Measurements from ENCODE around the gene KCNA5.

Gene KCNA5

DNA sequence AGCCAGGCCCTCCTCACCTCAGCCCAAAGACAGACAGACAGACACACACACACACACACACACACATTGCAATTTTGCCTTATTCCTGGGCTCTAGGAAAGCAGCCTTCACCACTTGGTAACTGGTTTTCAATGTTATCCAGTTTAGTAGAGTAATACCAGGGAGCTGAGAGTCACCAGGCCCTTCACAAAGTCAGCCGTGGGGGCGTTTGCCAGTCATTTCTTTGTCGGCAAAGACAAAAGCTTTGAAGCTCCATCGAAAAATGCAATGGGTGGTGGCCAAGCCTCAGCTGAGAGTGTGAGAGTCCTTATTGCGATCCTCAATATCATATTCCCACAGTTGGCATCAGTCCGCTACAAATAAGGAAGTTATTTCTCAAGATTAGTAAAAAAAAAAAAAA, 8.1 kb upstream of the KCNA5 start:
- TF ChIP-seq, protein P1, sequence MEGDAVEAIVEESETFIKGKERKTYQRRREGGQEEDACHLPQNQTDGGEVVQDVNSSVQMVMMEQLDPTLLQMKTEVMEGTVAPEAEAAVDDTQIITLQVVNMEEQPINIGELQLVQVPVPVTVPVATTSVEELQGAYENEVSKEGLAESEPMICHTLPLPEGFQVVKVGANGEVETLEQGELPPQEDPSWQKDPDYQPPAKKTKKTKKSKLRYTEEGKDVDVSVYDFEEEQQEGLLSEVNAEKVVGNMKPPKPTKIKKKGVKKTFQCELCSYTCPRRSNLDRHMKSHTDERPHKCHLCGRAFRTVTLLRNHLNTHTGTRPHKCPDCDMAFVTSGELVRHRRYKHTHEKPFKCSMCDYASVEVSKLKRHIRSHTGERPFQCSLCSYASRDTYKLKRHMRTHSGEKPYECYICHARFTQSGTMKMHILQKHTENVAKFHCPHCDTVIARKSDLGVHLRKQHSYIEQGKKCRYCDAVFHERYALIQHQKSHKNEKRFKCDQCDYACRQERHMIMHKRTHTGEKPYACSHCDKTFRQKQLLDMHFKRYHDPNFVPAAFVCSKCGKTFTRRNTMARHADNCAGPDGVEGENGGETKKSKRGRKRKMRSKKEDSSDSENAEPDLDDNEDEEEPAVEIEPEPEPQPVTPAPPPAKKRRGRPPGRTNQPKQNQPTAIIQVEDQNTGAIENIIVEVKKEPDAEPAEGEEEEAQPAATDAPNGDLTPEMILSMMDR (IDR thresholded peaks at IDR 0.05; ENCODE audit: insufficient read depth, missing control alignments), result no peak
- no peak for DNase-seq (ENCODE audit: insufficient read length, low spot score)
- no peak for FAIRE-seq

DNA sequence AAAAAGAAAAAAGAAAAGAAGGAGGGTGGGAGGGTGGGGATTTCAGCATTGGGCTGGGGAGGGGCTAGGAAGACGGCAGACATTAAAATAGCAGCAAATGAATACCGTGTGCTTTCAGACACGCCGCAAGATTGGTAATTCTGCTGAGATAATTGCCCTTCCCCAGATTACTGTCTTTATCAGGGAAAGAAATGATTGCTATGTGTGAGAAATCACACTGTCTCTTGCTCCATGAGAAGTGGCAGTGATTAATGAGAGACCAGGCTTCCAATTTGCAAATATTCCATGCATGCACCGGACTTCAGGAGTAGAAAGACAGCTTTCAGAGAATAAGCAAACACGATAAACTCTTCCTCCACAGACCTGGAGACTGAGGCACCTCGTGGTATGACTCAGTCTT, 7.6 kb upstream of the KCNA5 start:
- TF ChIP-seq, protein P1 (IDR thresholded peaks at IDR 0.05; ENCODE audit: insufficient read depth, missing control alignments), result no peak
- no peak for FAIRE-seq
- DNase-seq (ENCODE audit: insufficient read length, low spot score), result no peak

DNA sequence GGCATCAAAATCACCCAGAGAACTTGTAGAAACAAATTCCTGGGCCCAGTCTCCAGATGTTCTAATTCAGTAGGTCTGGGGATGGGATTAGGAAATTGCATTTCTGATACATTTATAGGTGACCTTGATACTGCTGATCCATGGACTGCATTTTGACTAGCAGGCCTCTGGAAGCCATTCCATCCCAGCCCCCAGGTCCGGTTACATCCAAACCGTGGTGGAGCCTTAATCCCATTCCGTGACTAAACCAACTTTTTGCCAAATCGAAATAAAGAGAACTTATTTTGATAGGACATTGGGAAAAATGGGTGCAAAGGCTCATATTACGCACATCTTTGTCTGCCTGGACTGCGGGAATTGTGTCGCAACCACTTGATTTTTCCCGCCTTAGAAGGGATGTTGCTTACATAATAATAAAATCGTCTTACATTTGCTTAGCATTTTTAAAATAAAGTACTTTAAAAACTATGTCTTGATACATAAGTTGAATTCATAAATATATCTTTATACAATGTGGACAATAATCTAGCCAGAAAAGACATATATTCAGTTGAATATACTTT, 5.8 kb upstream of the KCNA5 start:
- FAIRE-seq, result no peak

DNA sequence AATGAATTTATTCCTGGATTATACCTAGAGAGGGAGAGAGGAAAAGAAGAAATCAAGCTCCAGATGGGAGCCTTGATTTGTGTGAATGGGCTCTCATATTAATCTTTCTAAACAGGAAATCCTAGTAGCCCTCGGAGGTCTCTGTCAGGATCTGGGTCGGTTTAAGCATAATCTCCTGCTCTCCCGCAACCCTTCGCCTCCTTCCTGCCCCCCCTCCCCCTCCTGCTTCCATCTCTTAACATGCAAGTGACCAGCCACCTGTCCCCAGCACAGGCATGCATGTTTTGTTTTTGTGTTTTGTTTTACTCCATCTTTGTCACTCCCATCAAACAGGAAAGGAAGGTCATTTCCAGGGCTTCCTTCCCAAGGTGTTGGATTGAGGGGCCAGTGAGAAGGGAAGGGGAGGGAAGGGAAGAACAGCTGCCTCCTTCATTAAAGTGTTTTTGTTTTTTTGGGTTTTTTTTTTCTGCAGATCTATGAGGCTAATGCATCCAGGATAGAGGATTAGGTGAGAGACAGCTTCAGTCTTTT, 4.8 kb upstream of the KCNA5 start:
- TF ChIP-seq, protein P1 (IDR thresholded peaks at IDR 0.05; ENCODE audit: insufficient read depth, missing control alignments), result no peak
- DNase-seq (ENCODE audit: insufficient read length, low spot score), result peak; percentile 35

More for the DNA sequence above, 5.8 kb upstream of the KCNA5 start:
- DNase-seq (ENCODE audit: insufficient read length, low spot score), result no peak
- TF ChIP-seq, protein P1 (IDR thresholded peaks at IDR 0.05; ENCODE audit: insufficient read depth, missing control alignments), result no peak

DNA sequence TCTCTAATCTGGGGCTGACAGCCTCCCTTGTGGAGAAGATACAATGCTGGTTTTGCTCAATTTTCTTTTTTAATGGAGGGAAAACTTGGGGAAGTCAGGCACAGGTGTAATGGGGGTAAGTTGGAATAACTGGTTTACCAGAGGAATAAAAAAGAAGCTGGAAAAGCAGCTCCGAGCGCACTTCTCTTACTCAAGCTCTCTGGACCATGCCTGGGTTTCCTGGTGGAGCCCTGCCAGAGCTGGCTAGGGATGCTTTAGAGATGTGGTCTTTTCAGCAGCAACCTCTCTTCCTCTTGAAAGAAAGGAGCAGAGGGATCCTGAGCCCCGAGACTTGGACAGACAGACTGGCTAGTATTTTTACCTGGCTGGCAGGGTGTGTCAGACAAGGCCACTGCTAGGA, 3.9 kb upstream of the KCNA5 start:
- FAIRE-seq (no peak), DNase-seq (ENCODE audit: insufficient read length, low spot score) (no peak)
- TF ChIP-seq, protein P1 (IDR thresholded peaks at IDR 0.05; ENCODE audit: insufficient read depth, missing control alignments), result no peak

More for the DNA sequence above, 4.8 kb upstream of the KCNA5 start:
- FAIRE-seq, result no peak

DNA sequence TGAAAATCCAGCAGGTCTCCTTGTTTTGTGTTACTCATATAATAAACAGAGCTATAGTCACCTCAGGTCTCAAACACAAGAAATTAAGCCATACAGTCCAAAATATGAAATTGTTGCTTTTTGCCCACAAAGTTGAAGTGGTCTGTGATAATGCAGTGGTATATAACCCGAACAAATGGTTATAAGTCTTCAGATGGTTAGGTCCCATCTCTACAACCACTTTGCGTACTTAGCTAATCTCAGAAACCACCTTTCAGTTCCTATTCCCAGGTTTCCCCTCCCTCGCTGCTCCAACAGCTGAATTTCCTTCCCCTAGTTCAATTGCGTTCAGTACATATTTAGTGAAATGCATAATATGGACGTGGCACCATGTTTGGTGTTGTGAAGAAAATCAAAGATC, 3.3 kb upstream of the KCNA5 start:
- TF ChIP-seq, protein P1 (IDR thresholded peaks at IDR 0.05; ENCODE audit: insufficient read depth, missing control alignments), result no peak
- DNase-seq (ENCODE audit: insufficient read length, low spot score), result no peak

More for the DNA sequence above, 3.3 kb upstream of the KCNA5 start:
- FAIRE-seq, result no peak
